GM12891 (cell line): ENCODE measurements around the gene TAS2R41.

ENCODE experiments used
- PAX5 ChIP-seq: IDR thresholded peaks from 2 replicates; pipeline ENCODE4 v1.6.1; 2011; ENCODE audit warnings: low read length, moderate library complexity, mild to moderate bottlenecking; ENCODE audit not compliant: insufficient read depth, severe bottlenecking
- POLR2A ChIP-seq: IDR thresholded peaks from 2 replicates; pipeline ENCODE4 v1.6.1; 2011; ENCODE audit warnings: low read depth, low read length, control low read depth
- POLR2AphosphoS5 ChIP-seq: IDR thresholded peaks from 2 replicates; pipeline ENCODE4 v1.6.1; 2011; ENCODE audit warnings: low read depth, low read length, control low read depth
- SPI1 ChIP-seq: IDR thresholded peaks from 2 replicates; pipeline ENCODE4 v1.6.1; 2011; ENCODE audit warnings: low read depth, low read length, control low read depth
- TAF1 ChIP-seq: IDR thresholded peaks from 2 replicates; pipeline ENCODE4 v1.6.1; 2011; ENCODE audit warnings: low read depth, low read length, control low read depth

DNA sequence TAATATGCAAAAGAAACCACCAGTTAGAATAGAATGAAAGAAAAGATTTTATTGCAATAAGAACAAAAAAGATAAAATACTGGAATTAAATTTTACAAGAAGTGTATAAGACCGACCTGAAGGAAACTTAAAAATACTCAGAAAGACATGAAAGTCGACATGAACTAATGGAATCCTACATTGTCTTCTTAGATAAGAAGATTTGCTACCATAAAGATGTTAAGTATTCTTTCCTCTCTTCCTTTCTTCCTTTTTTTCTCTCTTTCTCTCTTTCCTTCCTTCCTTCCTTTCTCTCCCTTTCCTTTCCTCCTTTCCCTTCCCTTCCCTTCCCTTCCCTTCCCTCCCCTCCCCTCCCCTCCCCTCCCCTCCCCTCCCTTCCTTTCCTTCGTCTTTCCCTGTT is 27.9 kb upstream of the TAS2R41 start:
- TF ChIP-seq POLR2AphosphoS5 (no peak), POLR2A (no peak), TAF1 (no peak), SPI1 (no peak), PAX5 (no peak)
